ENCODE measurements around the gene HELQ.
"Not testable (repeated sequence)": the region's sequence is repeated elsewhere in the genome, so short reads cannot be mapped to it uniquely, and the experiment has no call there.

The HELQ gene

GRCh38 chr4:83438719-83439118 lies 16.9 kb downstream of the HELQ start:
- DNase-seq, result no peak

- DNase-seq, result no peak
These were observed 18.9 kb downstream of the HELQ start for GRCh38 chr4:83436680-83437079.

GRCh38 chr4:83431200-83431599 lies 24.4 kb downstream of the HELQ start:
- DNase-seq, result no peak

- no peak for DNase-seq
These were observed 37.4 kb downstream of the HELQ start for GRCh38 chr4:83418211-83418610.

- no peak for DNase-seq
These were observed 38.1 kb downstream of the HELQ start for GRCh38 chr4:83417566-83417965.

GRCh38 chr4:83413676-83414075 lies 41.9 kb downstream of the HELQ start:
- DNase-seq, result no peak

GRCh38 chr4:83408908-83409307 lies 46.7 kb downstream of the HELQ start:
- DNase-seq, result no peak

- no peak for DNase-seq
These were observed 49.5 kb downstream of the HELQ start for GRCh38 chr4:83405844-83406816.

GRCh38 chr4:83398158-83398557 lies 57.5 kb downstream of the HELQ start:
- DNase-seq, result not testable (repeated sequence)

- DNase-seq, result no peak
These were observed 61.7 kb downstream of the HELQ start for GRCh38 chr4:83393908-83394307.

- DNase-seq, result no peak
These were observed 63.1 kb downstream of the HELQ start for GRCh38 chr4:83392562-83392961.

- no peak for DNase-seq
These were observed 64.7 kb downstream of the HELQ start for GRCh38 chr4:83390944-83391343.

GRCh38 chr4:83389756-83390505 lies 65.7 kb downstream of the HELQ start:
- DNase-seq, result no peak

GRCh38 chr4:83389037-83389720 lies 66.4 kb downstream of the HELQ start:
- DNase-seq, result no peak

- peak; percentile 17 for DNase-seq
These were observed 67.3 kb downstream of the HELQ start for GRCh38 chr4:83388313-83388676.

- no peak for DNase-seq
These were observed 67.9 kb downstream of the HELQ start for GRCh38 chr4:83387476-83388312.

GRCh38 chr4:83387012-83387411 lies 68.6 kb downstream of the HELQ start:
- no peak for DNase-seq

- DNase-seq, result no peak
These were observed 72.8 kb downstream of the HELQ start for GRCh38 chr4:83382850-83383249.

GRCh38 chr4:83381173-83381572 lies 74.5 kb downstream of the HELQ start:
- no peak for DNase-seq

GRCh38 chr4:83378419-83378818 lies 77.2 kb downstream of the HELQ start:
- DNase-seq, result no peak

GRCh38 chr4:83372931-83373330 lies 82.7 kb downstream of the HELQ start:
- DNase-seq, result no peak

GRCh38 chr4:83371936-83372335 lies 83.7 kb downstream of the HELQ start:
- no peak for DNase-seq

GRCh38 chr4:83371235-83371634 lies 84.4 kb downstream of the HELQ start:
- no peak for DNase-seq
